K562 (cell line): Measurements from ENCODE around the gene RNF128.

Source experiments
- BHLHE40 ChIP-seq: IDR thresholded peaks from 2 replicates; pipeline ENCODE4 v1.6.1; 2011; ENCODE audit warnings: low read length, improper control_type of control experiment
- CBFA2T2 ChIP-seq: fragments of 450-650 bp; conservative IDR thresholded peaks from 2 replicates; pipeline ENCODE4 v1.6.1; 2017; ENCODE audit warnings: mild to moderate bottlenecking
- FOSL1 ChIP-seq: fragments of 200-800 bp; sonication (Bioruptor generic); conservative IDR thresholded peaks from 2 replicates; pipeline ENCODE4 v1.6.1; 2016; ENCODE audit warnings: missing genetic modification characterization, missing compliant biosample characterization
- ILF3 ChIP-seq: fragments of 450-650 bp; IDR thresholded peaks from 2 replicates; pipeline ENCODE4 v1.6.1; 2018; ENCODE audit warnings: antibody characterized with exemption, mild to moderate bottlenecking, moderate library complexity, borderline replicate concordance
- MYNN ChIP-seq, 2 experiments: sonication (generic); formaldehyde crosslinking in 1 of 2; IDR thresholded peaks; 2 replicates each; pipeline versions ENCODE4 v1.5.0 to v1.6.1; 2016 to 2020; ENCODE audit warnings: antibody characterized with exemption in 1 of 2, missing genetic modification reagents in 1 of 2
- POLR2AphosphoS5 ChIP-seq: IDR thresholded peaks from 2 replicates; pipeline ENCODE4 v1.6.1; 2011; ENCODE audit warnings: mild to moderate bottlenecking, low read depth, low read length, moderate library complexity; ENCODE audit not compliant: control insufficient read depth, insufficient read depth
- RAD21 ChIP-seq, 2 experiments: fragments of 250-450 bp in 1 of 2; fragments of 450-650 bp in 1 of 2; sonication (Bioruptor Pico) in 1 of 2; formaldehyde crosslinking in 1 of 2; IDR thresholded peaks in 1 of 2; conservative IDR thresholded peaks in 1 of 2; 2 replicates each; pipeline versions ENCODE4 v1.4.0 to v1.8.0; 2020 to 2022; ENCODE audit warnings: mild to moderate bottlenecking in 2 of 2, moderate library complexity in 1 of 2
- UBTF ChIP-seq, 2 experiments: IDR thresholded peaks; 2 replicates each; pipeline ENCODE4 v1.6.1; 2012; ENCODE audit warnings: improper control_type of control experiment in 2 of 2, low read depth in 2 of 2, low read length in 2 of 2, borderline replicate concordance in 1 of 2

- no peak for TF ChIP-seq UBTF (IDR thresholded peaks at IDR 0.05; ENCODE audit: borderline replicate concordance in 1 of 2, low read depth in 2 of 2, low read length in 2 of 2)
- no peak for TF ChIP-seq POLR2AphosphoS5
- TF ChIP-seq RAD21 (CRISPR knock-in tag; conservative IDR thresholded peaks at IDR 0.05 in 1 of 2, IDR thresholded peaks at IDR 0.05 in 1 of 2) = no peak
- no peak for TF ChIP-seq ILF3
- no peak for TF ChIP-seq BHLHE40
- no peak for TF ChIP-seq FOSL1 (tag)
- no peak for TF ChIP-seq MYNN (IDR thresholded peaks at IDR 0.05)
- TF ChIP-seq MYNN (CRISPR knock-in tag; IDR thresholded peaks at IDR 0.05) = no peak
- no peak for TF ChIP-seq CBFA2T2
These were observed 54.3 kb downstream of the RNF128 start for GRCh38 chrX:106780664-106781377.
